GM04503 (cell line): ENCODE results near the gene DRG2.

ENCODE experiments used
- DNase-seq: peaks from one replicate; pipeline ENCODE4 v3.0.0-alpha.2; 2012; ENCODE audit warnings: low read depth

The DRG2 gene, protein sequence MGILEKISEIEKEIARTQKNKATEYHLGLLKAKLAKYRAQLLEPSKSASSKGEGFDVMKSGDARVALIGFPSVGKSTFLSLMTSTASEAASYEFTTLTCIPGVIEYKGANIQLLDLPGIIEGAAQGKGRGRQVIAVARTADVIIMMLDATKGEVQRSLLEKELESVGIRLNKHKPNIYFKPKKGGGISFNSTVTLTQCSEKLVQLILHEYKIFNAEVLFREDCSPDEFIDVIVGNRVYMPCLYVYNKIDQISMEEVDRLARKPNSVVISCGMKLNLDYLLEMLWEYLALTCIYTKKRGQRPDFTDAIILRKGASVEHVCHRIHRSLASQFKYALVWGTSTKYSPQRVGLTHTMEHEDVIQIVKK

DNA sequence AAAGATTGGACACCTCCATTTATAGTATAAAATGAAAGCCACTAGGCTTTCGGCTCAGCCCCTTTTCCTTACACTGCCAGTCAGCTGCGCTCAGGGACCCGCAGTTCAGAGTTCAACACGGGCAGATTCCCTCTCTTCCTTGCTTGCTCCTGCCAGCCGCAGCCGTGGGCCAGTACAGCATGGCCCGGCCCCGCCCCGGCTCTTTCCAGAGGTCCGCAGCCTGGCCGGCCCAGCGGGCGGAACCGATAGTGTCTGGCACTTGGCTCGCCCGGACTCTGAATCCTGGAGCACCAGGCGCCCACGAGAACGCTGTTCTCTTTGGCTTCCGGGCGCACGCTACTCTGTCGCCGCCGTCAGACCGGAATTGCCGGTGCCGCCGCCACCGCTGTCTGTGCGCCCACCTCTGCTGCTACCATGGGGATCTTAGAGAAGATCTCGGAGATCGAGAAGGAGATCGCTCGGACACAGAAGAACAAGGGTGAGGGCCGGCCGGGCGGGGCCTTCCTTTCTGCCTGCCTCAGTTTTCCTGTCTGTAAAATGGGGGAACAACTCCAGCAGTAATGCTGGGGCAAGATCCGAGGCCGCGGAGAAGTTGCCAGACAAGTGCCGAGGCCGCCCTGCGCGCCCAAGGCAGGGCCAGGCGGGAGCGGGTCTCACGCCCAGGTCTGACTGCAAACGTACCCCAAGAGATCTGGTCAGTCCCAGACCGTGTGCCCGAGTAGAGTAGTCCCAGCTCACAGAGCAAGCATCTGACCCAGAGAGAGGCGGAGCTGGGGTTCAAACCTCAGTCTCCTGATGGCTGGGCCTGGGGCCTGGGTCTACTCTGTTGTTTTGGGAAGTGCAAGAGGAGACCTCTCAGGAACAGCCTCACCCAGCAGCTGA is at the start of gene DRG2:
DRG2 (plus strand) TSS at position 339 of the 882 bp plus-strand sequence; CDS start at position 415, 76 bp downstream.
- DNase-seq = peak; percentile 50

DNA sequence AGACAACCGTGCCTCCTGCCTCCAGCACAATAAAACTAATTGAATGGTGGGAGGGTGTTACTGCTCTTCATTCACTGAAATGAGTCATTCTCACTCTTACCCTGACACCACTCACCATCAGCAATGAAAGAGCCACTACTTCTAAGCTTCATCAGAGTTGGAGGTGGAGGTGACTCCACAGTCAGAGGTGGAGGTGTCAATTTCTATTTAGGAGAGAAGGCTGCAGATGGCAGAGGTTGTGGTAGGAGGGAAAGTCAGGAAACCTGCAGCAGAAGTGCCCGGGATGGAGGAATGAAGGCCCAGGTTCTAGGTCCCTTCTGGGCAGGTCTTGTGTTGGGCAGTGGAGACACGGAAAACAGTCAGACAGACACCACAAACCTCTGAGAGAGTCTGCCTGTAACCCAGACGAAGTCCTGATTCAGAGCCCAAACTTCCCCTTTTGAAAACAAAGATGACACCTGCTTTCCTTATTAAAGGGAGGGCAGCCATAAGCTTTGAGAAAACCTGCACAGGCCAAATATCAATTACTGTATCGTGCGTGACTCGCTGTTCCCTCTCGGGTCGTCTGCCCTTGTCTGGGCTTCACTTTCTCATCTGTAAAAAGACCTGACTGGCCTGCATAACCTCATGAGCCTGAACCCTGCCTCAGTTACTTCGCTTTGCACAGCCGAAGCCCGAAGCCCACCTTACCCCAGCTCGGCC is 49.4 kb upstream of the DRG2 start:
- no peak for DNase-seq

DNA sequence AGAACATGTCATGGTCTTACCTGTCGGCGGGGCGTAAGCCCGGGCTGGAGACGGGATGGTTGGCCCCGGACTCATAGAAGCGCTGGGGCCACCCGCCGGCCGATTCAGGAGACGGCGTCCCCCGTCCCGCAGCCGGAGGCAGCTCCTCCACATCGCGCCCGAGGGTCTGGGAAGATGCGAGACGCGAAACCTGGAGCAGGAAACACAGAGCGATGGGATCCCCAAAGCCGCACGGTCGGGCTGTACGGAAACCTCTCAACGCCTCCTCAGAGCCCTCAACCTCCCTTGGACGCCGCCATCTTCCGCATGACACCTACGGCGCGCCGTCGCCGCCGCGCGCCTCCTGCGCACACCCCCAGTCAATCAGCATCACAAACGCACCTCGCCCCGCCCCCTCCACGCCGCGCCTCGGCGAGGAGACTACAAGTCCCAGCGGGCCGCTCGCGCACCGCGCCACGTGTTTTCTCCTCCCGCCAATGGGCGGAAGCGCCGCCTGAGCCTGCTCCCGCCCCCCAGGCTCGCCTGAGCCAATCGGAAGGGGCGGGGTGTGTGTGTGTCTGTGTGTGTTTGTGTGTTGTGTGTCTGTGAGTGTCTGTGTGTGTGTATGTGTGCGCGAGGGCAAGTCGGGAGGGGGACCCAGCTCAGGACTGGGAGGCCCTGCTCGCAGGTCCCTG is 48.8 kb upstream of the DRG2 start, which contains the start of the genes ATPAF2 and GID4:
ATPAF2 (minus strand) TSS at position 308 of the 674 bp plus-strand sequence; CDS start at position 153, 155 bp downstream.
GID4 (plus strand) TSS at position 548 of the 674 bp plus-strand sequence; CDS start at position 605, 57 bp downstream.
- DNase-seq = peak; percentile 88

DNA sequence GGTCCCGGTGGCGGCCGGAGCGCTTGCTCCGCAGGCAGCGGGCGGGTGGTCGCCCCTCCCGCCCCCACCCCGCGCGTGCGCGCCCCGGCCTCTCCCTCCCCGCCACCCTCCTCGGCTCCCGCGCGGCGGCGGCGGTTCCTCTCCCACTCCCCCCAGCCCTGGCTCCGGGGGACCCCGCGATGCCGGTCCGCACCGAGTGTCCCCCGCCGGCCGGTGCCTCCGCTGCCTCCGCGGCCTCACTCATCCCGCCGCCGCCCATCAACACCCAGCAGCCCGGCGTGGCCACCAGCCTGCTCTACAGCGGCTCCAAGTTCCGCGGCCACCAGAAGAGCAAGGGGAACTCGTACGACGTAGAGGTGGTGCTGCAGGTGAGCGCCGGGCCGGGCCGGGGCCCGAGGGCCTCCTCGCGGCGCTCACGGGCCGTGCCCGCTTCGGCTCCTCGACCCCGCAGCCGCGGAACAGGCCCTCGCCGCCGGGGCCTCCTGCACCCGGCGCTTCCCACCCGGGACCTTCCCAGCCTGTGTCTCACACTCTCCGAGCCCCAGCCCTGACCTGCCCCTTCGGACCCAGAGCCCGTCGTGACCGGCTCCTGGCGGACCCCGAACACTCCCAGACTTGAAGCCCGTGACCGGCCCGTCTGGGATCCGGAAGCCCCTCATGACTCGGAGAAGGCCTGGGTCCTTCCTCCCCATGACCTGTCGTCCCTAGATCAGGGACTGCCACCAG is 48.0 kb upstream of the DRG2 start:
- no peak for DNase-seq

DNA sequence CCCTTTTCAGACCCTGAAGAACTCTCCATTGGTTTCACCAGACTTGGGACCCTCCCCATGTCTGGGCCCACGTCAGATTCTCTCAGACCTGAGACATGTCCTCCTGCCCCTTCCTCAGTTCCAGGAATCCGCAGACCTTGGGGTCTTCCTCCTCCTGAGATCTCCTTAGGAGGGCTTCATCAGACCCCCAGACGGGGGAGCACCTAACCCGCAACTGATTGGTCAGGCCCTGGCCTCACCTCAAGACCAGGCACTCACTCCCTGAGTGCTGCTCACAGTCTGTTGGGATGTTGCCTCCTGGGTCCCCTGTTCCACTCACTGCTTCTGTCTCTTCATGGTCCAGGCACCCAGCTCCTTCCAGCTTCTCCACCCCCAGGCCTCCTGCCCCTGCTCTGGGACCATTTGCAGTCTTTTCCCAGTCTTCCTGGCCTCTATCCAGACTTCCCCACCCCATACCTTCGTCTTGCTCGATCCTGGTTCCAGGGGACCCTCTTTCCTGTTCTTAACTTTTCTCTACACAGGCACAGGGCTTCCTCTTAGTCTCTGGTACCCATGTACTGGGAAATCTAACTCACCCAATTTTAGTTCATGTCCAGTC is 47.4 kb upstream of the DRG2 start:
- no peak for DNase-seq

DNA sequence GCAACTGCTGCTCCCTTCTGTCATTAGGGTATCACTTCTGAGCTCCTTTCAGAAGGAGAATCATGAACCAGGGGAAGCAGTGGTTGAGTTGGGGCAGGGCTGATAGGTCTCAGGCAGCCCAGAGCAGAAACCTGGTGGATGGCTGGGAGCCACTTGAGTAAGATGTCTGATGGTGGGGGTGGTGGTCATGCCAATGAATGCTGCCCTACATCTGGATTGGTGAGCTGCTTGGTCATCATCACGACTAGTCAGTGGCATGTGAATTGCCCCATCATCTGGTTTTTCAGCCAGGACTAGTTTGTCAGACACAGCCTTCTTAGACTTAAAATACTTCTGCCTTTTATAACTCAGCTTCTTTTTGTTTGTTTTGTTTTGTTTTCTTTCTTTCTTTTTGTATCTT is 46.0 kb upstream of the DRG2 start:
- peak; percentile 71 for DNase-seq

DNA sequence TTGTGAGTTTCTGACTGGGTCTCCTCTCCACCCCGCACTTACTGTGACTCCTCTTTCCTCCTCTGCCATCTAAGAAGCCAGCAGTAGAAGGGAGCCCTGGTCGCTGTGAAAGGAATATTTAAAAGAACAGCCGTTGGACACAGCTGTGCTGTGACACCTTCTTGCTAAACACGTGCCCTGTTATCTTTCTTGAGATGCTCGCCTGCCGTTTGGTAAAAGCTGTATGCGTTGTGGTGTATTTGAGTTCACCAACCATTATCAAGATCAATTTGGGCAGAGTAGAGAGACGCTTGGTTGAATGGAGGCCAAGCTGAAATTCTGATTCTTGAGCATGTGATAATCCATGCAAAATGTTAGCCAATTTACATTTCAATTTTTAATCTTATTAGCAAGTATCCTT is 44.8 kb upstream of the DRG2 start:
- DNase-seq = no peak

DNA sequence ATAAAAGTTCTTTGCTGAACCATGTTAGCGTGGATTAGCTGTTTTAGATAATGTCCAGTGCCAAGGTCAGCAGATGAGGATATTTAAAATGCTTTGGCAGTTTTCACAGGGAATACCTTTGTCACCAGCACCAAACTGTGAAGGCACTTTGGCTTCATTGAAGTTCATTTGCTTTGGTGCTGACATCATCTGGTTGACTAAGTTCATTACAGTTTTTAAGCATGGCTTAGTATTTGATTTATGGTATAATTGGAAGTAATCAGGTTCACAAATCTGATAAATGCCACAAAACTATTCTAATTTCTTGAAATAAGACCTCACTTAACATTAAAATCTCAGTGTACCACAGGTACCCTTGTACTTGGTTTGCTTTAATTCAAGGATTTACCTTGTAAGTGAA is 44.3 kb upstream of the DRG2 start:
- no peak for DNase-seq

DNA sequence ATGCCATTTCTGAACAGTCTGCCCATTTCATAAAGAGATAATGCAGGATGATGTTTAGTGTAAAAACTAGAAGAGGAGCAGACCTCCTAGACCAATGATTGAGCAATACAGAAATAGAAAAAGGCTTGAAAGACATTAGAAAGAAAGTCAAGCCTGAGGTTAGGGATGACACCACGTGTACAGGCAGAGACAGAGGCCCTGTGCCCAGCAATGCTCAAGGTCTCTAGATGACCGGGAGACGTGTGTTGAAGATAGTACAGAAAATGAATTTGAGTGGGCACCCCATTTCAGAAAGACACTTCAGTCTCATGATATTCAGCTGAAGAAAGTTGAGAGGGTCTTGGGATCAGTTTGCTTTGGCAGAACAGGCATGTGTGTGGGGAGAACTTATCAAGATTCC is 43.1 kb upstream of the DRG2 start:
- DNase-seq = no peak

DNA sequence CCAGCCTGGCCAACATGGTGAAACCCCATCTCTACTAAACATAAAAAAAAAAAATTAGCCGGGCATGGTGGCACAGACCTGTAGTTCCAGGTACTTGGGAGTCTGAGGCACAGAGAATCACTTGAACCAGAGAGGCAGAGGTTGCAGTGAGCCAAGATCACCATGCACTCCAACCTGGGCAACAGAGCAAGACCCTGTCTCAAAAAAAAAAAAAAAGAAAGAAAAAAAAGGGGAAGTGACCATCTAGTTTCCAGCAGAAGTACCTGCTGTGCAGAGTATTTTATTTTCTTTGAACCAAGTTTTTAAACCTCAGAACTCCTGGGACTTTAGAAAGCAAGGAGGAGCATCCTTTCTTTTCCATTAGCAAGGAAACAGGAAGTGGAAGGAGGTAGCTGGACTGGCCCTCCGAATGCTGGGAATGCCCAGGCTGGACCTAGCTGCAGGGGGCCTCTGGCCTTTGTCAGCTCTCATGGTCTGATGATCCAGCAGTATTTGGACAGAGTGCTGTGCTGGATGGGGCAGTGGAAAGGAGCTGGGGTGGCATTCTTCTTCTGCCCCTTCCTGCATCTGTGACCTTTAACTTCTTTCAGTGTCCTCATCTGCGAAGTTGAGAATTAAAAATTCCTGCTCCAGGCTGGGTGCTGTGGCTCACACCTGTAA is 41.9 kb upstream of the DRG2 start:
- DNase-seq = no peak

DNA sequence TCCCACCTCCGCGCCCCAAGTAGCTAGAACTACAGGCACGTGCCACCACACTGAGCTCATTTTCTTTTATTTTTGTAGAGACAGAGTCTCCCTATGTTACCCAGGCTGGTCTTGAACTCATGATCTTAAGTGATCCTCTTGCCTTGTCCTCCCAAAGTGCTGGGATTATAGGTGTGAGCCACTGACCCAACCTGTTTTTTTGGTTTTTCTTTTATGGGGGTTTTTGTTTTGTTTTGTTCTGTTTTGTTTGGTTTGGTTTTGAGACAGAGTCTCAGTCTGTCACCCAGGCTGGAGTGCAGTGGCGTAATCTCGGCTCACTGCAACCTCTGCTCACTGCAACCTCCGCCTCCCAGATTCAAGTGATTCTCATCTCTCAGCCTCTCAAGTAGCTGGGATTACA is 32.2 kb upstream of the DRG2 start:
- DNase-seq = no peak

DNA sequence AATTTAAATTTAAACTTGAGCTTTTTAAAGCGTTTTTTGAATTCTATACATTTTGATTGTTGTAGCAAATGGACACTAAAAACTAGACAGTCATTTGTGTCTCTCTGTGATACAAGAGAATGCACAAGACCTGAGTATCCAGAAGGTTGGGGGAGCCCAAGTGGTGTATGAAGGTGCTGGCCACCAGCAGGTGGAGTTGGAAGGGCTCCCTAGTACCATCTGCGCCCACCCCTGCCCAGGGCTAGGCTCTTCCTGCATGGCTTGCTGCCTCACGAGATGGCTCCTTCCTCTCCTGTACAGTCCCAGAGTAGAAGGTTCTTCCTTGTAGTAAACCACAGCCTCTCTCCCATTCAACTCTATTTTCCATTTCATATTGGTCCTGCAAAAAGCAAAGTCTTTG is 31.5 kb upstream of the DRG2 start:
- DNase-seq = no peak

DNA sequence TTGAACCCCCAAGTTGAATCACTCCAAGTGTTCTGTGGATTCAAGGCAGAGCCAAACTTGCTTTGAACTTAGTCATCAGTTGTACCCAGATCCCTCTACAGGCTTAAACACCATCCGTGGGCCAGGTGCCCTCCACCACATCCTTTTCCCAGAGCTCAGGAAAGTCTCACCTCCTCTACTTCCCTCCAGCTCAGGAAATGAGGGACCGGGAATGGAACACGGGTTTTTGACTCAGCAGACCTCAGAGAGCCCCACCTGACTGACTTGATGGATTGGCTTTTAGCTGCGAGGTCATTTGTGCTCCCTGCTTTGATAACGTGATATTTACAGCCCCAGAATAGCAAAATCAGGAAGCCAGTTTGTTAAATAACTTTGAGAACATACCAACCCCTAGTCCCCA is 28.5 kb upstream of the DRG2 start:
- no peak for DNase-seq

DNA sequence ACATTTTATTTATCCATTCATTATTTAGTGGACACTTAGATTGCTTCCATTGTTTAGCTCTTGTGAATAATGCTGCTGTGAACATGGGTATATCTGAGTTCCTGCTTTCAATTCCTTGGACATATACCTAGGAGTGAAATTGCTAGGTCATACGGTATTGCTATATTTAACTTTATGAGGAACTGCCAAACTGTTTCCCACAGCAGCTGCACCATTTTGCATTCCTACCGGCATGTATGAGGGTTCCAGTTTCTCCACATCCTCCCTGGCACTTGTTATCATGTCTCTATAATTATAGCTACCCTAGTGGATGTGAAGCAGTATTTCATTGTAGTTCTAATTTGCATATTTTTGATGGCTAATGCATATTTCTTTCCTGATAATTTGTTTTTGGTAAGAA is 23.7 kb upstream of the DRG2 start:
- DNase-seq = no peak

DNA sequence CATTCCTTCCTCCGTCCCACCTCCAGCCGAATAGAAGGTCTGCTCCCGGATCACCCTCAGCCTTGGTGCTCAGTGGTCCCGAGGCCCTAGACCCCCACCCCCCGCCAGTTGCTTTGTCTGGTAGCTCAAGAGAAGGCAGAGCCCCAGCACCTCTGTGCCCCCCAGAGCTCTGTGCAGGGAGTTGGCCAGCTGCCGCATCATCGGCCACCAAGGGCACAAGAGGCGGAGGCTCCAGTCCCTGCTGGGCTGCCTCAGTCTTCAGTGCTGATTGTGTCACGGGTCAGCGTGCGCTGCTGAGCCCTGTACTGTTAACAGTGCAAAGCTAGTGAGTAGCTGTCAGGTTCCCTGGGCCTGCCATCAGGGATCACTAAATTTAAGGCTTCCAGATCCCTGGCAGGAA is 22.2 kb upstream of the DRG2 start:
- DNase-seq = no peak

DNA sequence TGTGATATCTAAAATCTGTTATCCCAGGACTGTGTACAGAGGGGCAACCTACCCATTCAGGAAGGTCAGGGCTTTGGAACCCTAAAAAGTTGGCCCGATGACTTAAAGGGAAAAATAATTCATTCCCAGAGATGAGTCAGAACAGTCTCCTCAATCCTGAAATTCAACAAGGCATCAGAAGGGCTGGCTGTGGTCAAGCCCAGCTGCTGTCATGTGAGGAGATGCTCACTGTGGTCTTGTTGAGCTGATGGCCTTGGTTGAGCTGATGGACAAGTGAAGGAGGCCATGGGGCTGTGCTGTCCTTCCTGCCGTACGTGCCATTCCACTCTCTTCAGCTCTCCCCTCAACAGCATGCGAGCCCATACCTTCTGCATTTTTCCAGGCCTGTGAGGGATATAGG is 20.9 kb upstream of the DRG2 start:
- DNase-seq = no peak

DNA sequence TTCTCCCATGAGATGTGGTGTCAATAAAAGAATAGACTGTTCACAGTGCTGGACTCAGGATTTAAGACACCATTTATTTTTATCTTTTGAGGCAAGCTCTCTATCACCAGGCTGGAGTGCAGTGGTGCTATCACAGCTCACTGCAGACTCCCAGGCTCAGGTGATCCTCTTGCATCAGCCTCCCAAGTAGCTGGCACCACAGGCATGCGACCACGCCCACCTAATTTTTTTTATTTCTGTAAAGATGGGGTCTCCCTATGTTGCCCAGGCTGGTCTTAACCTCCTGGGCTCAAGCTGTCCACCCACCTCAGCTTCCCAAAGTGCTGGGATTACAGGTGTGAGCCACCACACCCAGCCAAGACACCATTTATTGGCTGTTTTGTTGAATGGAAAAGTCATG is 18.6 kb upstream of the DRG2 start:
- no peak for DNase-seq

DNA sequence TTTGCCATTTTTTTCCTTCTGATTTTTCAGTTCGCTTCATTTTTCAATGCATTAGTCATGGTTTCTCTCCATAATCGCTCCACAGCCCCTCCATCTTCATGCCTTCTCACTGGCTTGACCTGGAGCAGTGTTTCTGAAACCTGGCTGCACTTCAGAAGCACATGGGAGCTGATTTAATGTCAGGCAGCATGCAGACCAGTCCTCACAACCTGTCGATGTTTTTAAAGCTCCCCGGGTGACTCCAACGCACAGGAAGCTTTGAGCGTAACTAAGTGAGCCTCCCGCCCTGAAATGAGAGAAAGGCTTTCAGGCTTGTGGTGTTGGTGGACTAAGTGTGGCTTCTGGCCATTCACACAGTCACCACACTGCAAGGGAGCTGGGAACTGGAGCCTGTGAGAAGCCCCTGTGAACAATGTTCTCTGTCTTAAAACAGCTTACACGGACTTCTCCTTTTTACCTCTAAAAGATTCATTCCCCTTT is 16.8 kb upstream of the DRG2 start:
- no peak for DNase-seq

DNA sequence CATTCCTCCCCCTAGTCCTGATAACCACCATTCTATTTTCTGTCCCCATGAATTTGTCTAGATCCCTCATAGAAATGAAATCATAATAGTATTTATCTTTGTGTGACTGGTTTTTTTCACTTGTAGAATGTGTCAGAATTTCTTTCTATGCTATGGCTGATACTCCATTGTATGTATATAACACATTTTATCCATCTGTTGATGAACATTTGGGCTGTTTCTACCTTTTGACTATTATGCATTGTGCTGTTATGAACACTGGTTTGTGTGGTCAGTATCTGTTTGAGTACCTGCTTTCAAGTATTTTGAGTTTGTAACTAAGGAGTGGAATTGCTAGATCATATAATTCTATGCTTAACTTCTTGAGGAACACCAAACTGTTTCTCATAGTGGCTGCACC is 16.0 kb upstream of the DRG2 start:
- DNase-seq = no peak
